Measurements from ENCODE around the gene TCEANC2. TPM values are rescaled to one million over a fixed set of nuclear protein-coding genes. Genes with fewer than 3 reads are reported as not detected.

The TCEANC2 gene
- total RNA-seq, 1 donor: 2.5 TPM

DNA sequence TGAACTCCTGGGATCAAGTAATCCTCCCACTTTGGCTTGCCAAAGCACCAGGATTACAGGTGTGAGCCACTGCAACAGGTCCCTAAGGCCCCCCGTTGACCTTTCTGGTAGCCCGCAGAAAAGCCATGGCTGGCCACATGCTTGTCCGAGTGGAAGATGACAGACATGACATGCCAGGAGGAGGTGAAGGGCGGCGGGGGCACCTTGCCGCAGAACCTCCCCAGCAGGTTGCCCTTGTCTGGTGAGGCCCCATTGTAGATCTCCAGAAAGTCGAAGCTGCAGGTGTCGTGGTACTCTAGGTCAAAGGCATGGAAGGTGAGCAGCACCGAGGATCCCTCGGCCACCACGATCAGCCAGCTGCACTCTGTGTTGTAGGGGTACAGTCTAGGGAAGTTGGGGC, 91.0 kb downstream of the TCEANC2 start:
- H3K9me3 ChIP-seq (ENCODE audit: low read depth, low read length): no peaks in the 10 kb centered on the region
- no peaks in the 10 kb centered on the region for H3K36me3 ChIP-seq (ENCODE audit: insufficient read depth, low read length)
- H4K20me1 ChIP-seq (ENCODE audit: insufficient read depth, low read length): no peaks in the 10 kb centered on the region
- H3K4me3 ChIP-seq (ENCODE audit: insufficient read depth, low read length): no peak overlapping the region
- H2AFZ ChIP-seq (ENCODE audit: low read length): no peak overlapping the region
- no peaks in the 10 kb centered on the region for H3K79me2 ChIP-seq (ENCODE audit: insufficient read depth, low read length)
- H3K27me3 ChIP-seq (ENCODE audit: insufficient read depth, low read length): no peaks in the 10 kb centered on the region
- H3K4me1 ChIP-seq (ENCODE audit: insufficient read depth, low read length): no peaks in the 10 kb centered on the region
- H3K27ac ChIP-seq (ENCODE audit: low read depth, low read length): no peak overlapping the region
- TF ChIP-seq CTCF (IDR thresholded peaks at IDR 0.05; ENCODE audit: extremely low read depth, low read depth, low read length): no peak
- no peak for DNase-seq (ENCODE audit: insufficient read length, low spot score, missing footprints)
- H3K4me2 ChIP-seq (ENCODE audit: insufficient read depth, low read length): no peak overlapping the region

DNA sequence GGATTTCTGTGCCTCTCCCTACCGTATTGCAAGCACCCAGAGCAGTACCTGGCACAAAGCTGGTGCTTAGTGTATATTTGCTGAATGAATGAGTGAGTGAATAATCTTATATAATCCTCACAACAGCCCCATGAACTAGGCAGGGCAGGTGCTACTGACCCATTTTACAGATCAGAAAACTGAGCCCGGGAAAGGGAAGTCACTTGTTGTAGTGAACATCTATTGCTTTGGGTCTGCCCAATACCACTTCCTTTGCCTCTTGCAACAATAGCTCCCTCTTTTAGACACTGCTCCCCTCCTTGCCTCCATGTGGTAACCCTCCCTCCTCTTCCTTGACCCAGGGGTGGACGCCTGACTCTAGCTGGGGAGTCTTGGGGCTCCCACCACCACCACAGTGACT, 96.3 kb downstream of the TCEANC2 start:
- TF ChIP-seq CTCF (IDR thresholded peaks at IDR 0.05; ENCODE audit: extremely low read depth, low read depth, low read length): no peak
- peaks cover 8% of the 10 kb centered on the region for H3K4me1 ChIP-seq (ENCODE audit: insufficient read depth, low read length)
- no peak for DNase-seq (ENCODE audit: insufficient read length, low spot score, missing footprints)
- no peaks in the 10 kb centered on the region for H3K9me3 ChIP-seq (ENCODE audit: low read depth, low read length)
- no peak overlapping the region for H2AFZ ChIP-seq (ENCODE audit: low read length)
- no peaks in the 10 kb centered on the region for H3K27me3 ChIP-seq (ENCODE audit: insufficient read depth, low read length)
- no peaks in the 10 kb centered on the region for H3K79me2 ChIP-seq (ENCODE audit: insufficient read depth, low read length)
- no peak overlapping the region for H3K4me2 ChIP-seq (ENCODE audit: insufficient read depth, low read length)
- H3K36me3 ChIP-seq (ENCODE audit: insufficient read depth, low read length): no peaks in the 10 kb centered on the region
- no peak overlapping the region for H3K27ac ChIP-seq (ENCODE audit: low read depth, low read length)
- H4K20me1 ChIP-seq (ENCODE audit: insufficient read depth, low read length): no peaks in the 10 kb centered on the region
- H3K4me3 ChIP-seq (ENCODE audit: insufficient read depth, low read length): no peak overlapping the region

GRCh38 chr1:54151013-54151412, 97.6 kb downstream of the TCEANC2 start:
- no peak for TF ChIP-seq CTCF (IDR thresholded peaks at IDR 0.05; ENCODE audit: extremely low read depth, low read depth, low read length)
- H3K9me3 ChIP-seq (ENCODE audit: low read depth, low read length): no peaks in the 10 kb centered on the region
- H4K20me1 ChIP-seq (ENCODE audit: insufficient read depth, low read length): no peaks in the 10 kb centered on the region
- H3K4me3 ChIP-seq (ENCODE audit: insufficient read depth, low read length): no peak overlapping the region
- DNase-seq (ENCODE audit: insufficient read length, low spot score, missing footprints): peak; percentile 14
- H3K27ac ChIP-seq (ENCODE audit: low read depth, low read length): no peak overlapping the region
- peaks cover 8% of the 10 kb centered on the region for H3K4me1 ChIP-seq (ENCODE audit: insufficient read depth, low read length)
- H3K36me3 ChIP-seq (ENCODE audit: insufficient read depth, low read length): no peaks in the 10 kb centered on the region
- no peak overlapping the region for H2AFZ ChIP-seq (ENCODE audit: low read length)
- no peak overlapping the region for H3K4me2 ChIP-seq (ENCODE audit: insufficient read depth, low read length)
- no peaks in the 10 kb centered on the region for H3K27me3 ChIP-seq (ENCODE audit: insufficient read depth, low read length)
- H3K79me2 ChIP-seq (ENCODE audit: insufficient read depth, low read length): no peaks in the 10 kb centered on the region

DNA sequence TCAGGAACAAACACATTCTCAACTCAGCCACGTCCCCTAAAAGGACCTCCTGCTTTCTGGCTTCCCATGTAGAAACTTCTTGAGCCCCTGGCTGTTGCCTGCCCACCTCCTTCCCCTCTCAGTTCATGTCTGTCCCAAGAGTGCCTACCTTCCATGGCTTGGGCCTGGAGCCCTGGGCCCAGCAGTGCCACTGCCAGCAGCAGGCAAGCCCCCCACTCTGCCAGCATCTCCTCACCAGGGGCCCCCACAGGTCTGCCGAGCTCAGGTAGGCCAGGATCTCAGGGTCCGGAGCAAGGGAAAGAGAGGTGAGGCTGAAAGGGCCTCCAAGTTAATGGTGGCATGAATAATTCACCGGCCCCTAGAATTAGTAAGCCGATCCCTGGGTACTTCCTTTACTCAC, 99.3 kb downstream of the TCEANC2 start, which contains the start of gene CDCP2:
TSS of gene CDCP2 (minus strand) at position 305 of the 400 bp plus-strand sequence. CDS start at position 227, 78 bp downstream.
- H3K27me3 ChIP-seq (ENCODE audit: insufficient read depth, low read length): no peaks in the 10 kb centered on the region
- H3K79me2 ChIP-seq (ENCODE audit: insufficient read depth, low read length): no peaks in the 10 kb centered on the region
- no peak for TF ChIP-seq CTCF (IDR thresholded peaks at IDR 0.05; ENCODE audit: extremely low read depth, low read depth, low read length)
- H3K4me3 ChIP-seq (ENCODE audit: insufficient read depth, low read length): peak within 1 kb of the TSS; percentile 50
- no peak for DNase-seq (ENCODE audit: insufficient read length, low spot score, missing footprints)
- peaks cover 8% of the 10 kb centered on the region for H3K4me1 ChIP-seq (ENCODE audit: insufficient read depth, low read length)
- H3K36me3 ChIP-seq (ENCODE audit: insufficient read depth, low read length): no peaks in the 10 kb centered on the region
- H3K4me2 ChIP-seq (ENCODE audit: insufficient read depth, low read length): peak within 1 kb of the TSS; percentile 79
- no peaks in the 10 kb centered on the region for H4K20me1 ChIP-seq (ENCODE audit: insufficient read depth, low read length)
- H3K9me3 ChIP-seq (ENCODE audit: low read depth, low read length): no peaks in the 10 kb centered on the region
- peak within 1 kb of the TSS; percentile 23 for H3K27ac ChIP-seq (ENCODE audit: low read depth, low read length)
- peak within 1 kb of the TSS; percentile 85 for H2AFZ ChIP-seq (ENCODE audit: low read length)

Data from osteoblast (primary cell).